ENCODE measurements around the gene EPHA10.
"Not testable (repeated sequence)": the region's sequence is repeated elsewhere in the genome, so short reads cannot be mapped to it uniquely, and the experiment has no call there.

EPHA10 gene

DNA sequence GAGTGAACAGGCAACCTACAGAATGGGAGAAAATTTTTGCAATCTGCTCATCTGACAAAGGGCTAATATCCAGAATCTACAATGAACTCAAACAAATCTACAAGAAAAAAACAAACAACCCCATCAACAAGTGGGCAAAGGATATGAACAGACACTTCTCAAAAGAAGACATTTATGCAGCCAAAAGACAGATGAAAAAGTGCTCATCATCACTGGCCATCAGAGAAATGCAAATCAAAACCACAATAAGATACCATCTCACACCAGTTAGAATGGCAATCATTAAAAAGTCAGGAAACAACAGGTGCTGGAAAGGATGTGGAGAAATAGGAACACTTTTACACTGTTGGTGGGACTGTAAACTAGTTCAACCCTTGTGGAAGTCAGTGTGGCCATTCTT is 6.5 kb upstream of the EPHA10 start:
- DNase-seq (ENCODE audit: low read depth) = not testable (repeated sequence)

DNA sequence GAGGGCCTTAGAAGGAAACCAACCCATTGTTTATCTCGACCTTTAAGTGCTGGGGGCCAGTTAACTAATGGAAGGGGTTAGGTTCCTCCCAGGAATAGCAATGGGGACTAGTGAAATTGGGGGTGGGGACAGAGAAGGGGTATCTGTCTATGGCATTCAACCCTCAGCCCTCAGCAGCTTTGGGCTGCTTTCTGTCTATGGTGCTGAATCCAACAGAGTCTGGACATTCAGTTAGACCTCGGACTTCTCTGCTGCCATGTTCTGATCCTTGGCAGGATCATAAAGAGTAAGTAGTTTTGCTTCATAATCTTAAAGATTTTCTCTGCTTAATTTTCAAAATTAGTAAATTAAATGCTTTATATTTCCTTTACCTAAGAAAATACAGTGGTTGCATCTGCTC is 2.6 kb upstream of the EPHA10 start:
- DNase-seq (ENCODE audit: low read depth) = no peak

DNA sequence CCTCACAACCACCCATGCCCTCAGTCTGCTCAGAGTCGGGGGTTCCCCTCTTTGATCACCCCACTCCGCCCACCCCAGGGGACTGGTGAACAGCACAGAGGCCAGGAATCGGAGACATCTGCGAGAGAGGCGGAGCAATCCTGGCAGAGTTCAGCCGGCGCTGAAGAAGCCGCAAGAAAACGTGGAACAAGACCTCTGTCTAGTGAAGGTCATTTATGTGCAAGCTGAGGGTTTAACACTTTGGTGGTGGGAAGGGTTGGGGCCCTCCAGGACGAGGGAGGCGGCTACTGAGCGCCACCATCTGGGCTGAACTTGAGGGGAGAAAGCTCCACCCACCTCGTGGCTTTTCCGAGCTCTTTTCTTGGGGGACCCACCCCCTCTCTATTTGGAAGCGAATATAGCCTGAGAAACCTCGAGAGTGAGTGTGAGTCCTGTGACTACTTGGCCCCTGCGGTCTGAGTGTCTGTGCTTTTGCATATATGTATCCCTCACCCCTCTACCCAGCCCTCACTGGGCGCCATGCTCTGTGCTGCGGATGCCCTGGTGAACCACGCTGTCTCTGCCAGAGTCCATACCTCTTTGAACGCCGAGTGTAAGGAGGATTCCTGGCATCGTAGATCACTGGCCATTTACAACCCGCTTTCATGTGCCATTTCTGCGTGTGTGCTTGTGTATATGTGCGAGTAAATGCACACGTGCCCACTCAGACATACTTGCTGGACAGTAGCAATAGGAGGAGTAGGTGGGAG is 1.2 kb upstream of the EPHA10 start:
- DNase-seq (ENCODE audit: low read depth) = peak; percentile 31

DNA sequence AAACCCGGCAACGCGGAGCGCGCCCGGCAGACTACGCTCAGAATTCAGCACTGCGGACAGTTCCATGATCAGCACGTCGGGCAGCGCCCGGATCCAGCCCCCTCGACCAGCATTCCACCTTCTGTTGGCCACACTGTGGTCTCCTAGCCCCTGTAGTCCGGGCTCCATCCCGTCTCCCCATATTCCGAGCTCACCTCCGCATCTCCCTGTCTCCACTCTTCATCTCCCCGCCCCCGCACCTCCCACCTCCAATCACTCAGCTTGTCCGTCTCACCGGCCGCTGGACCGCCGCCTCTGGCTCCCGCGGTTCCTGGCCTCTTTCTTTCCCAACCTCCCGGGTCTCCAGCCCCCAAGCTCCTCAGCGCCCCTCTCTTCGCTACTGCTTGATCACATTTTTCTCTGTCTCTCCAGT is 500 bp downstream of the EPHA10 start:
- DNase-seq (ENCODE audit: low read depth) = peak; percentile 43

DNA sequence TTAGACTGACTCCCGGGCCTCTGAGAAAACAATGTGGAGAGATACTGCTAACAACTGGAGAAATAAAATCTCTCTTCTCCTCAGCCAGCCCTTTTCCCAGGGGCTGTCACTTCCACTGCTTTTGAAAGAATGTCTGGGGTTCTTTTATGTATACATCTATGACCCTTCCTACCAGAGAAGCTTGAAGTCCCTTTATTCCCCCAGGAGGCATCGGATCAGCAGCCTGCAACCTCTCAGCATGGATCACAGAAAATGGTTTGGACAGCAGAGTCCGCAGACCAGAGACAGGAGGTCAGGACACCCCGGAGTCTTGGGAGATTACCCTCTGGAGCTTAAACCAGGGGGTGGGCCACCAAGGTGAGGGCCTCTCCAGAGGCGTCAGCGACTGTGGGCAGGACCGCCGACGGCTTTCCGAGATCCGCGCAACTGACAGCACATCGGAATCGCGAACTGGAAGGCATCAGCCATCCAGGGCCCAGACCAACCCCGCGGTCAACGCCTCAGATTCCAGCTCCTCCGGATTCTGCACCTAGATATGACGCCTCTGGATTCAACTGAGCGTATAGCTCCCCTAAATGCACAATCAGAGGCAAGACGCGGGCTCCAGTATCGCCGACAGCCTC is 1.0 kb downstream of the EPHA10 start:
- no peak for DNase-seq (ENCODE audit: low read depth)

DNA sequence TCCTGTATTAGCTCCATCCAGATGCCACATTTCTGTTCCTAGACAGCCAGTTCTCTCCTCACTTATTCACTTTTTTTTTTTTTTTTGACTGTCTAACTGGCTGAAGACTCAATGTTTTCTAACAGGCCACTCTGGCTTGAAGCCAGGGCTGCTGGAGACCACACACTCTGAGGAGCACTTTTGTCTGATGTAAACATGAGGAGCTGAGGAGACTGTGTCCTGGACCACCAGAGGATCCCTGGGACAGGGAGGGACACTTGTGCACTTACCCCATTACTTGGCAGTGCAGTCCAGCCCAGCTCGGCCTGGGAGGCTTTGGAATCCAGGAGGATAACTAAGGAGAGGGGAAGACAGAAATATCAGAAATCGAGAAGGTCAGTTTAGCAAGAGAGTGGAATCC is 2.4 kb downstream of the EPHA10 start:
- no peak for DNase-seq (ENCODE audit: low read depth)

DNA sequence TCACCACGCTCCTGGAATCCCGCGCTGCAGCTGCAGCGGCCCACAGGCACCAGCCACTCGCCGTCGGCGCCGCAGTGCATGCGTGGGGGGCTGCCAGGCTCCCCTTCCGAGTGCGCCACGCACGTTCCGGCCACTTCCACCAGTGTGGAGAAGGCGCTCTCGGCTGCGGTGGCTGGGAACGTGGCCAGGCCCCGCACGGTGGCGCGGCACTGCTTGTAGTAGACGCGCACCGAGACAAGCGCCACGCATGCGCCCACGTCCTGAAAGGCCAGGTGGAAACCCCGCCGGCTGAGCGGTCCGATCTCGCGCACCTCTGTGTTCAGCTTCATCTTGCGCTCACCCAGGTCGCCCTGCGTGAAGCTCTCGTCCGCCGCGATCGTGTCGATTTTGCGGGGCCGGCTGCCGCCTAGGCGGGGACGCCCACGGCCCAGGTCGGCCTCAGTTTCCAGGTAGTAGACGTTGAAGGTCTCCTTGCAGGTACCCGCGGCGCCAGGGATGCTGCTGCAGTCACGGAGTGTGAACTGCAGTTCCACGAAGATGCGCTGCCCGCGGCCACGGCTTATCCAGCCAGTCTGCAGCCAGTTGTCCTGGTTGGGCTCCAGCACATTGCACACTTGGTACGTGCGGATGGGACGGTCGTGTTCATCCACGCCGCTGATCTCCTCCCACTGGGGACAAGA is 3.4 kb downstream of the EPHA10 start:
- no peak for DNase-seq (ENCODE audit: low read depth)

DNA sequence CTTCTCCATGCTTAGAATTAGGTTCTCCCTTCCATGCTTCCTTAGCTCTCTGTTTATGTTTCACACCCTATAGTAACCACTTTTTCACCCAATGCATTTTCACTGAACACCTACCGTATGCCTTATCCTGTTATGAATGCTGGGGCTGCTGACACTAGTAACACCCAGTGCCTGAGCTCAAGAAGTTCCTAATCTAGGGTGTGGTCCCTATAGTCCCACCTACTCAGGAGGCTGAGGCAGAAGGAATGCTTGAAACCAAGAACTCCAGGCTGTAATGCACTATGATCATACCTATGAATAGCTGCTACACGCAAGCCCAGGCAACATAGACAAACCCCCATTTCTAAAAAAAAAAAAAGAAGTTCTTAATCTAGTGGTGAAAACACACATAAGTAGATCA is 5.5 kb downstream of the EPHA10 start:
- no peak for DNase-seq (ENCODE audit: low read depth)

DNA sequence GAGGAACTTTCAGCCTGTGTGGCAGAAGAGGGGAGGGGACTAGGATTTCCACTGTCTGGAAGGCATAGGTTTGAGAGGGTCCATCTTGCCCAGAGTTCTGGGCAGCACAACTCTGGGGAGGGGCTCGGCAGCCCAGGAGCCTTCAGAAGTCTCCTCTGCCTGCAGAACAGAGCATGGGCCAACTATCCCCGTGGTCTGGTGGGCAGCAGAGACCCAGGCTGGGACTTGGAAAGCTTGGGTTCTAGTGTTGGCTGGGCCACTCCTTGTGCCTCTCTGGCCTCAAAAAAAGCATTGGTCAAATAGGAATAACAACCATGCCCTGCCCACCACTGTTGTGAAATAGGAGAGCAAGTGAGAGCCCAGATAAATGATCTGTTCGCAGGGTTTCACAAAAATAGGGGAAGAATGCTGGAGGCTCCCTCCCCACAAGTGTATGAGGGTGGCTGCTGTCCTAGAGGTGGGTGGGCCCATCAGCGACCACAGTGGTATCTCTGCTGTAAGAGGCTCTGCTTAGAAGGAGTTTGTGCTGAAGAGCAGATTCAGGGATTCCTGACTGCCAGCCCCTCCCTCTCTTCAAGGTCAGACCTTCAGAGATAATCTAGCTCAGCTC is 8.9 kb downstream of the EPHA10 start:
- DNase-seq (ENCODE audit: low read depth) = no peak

DNA sequence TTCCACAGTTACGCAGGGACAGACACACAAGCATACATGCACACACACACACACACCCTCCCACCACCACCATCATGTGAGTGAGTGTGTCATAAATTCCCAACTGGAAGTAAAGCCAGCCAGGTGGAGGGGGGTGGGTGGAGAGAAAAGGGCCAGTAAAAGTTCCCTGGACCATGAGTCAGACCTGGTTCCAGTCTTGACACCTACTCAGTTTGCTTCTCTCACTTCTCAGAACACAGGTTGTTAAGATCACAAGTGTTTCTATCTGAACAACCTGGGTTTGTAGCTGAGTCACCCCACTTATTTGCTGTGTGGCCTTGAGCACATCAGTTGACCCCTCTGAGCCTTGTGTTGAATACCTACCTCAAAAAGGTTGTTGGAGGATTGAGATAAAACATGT is 9.6 kb downstream of the EPHA10 start:
- DNase-seq (ENCODE audit: low read depth) = peak; percentile 47

DNA sequence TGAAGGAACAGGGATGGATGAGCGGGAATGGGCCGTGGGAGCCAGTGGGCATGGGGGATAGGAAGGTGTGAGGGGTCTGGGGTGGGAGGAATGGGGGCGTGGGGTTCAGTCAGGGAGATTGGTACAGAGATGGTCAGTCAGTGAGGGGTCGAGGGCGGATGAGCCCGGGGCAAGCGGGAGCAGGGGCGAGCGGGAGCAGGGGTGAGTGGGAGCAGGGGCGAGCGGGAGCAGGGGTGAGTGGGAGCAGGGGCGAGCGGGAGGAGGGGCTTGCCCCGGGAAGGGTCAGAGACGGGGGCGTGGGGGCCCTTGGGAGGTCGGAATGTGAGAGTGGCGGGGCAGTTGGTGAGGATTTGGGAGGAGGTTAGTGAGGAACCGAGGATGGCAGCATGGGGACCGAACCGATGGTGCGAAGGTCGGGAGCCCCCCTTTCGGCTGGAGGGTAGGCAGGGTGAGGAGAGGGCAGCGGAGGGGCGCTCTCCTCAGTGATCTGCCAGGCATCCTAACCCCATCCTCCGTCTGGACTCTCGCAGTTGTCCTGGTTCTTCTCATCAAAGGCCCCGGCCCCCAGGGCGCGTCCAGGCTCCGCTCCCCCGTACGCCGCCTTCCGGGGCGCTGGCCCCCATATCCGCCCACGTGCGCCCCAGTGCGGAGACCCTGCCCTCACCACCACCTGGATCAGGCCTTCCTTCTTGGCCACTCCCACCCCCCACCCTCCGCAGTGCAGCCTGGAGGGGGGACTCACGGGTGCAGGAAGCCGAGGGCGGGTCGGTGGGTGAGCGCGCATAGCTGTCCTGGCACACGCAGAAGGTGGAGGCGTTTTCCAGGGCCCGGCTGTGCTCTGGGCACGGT is 11.2 kb downstream of the EPHA10 start:
- no peak for DNase-seq (ENCODE audit: low read depth)

DNA sequence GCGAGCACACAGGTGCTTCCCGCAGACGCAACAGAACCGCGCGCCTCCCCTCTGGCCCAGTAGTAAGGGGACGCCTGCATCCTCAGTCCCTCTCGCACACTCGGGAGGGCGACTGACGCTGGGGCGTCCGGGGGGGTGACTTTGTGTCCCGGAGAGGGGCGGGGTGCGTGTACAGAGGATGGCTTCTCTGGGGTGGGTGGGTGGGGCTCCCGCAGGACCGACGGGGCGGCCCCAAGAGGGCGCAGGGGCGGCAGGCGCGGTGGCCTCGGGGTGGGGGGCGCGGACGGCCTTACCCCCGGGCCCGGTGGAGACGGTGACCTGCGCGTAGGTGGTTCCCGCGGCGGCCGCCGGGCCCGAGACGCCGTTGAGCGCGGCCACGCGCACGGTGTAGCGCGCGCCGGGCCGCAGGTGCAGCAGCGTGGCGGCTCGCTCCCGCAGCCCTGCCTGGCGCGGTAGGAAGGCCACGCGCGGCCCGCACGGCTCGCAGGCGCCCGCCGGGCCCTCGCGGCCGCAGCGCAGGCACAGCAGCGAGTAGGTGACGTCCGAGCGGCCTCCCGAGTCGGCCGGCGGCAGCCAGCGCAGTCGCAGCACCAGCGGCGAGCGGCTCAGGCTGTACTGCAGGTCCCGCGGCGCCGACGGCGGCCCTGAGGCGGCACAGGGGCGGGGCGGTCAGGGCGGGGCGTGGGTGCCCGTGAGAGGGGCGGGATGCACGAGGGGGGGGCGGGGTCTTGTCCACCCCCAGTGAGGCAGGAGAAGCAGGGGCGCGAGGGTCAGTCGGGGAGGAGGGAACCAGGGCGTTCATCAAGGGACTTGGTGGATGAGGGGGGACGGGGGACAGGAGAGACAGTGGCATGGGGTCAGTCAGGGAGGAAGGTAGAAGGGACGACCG is 12.1 kb downstream of the EPHA10 start:
- DNase-seq (ENCODE audit: low read depth) = peak; percentile 49

DNA sequence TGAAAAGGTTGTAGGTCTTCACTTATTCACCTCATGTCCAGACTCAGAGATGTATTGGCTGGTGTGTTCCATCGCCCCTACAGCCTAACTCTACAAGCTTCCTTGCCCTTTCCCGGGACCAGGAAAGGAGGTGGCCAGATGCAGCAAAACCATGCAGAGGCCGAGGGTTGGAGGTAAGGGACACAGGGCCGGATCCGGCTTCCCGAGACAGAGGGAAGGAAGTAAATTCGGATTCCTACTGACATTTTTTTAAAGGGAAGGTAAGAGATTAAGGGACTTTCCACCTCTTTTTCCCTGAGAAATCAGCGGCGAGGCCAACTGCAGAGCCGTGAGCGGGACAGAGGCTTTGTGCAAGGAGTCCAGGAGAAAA is 12.7 kb downstream of the EPHA10 start:
- DNase-seq (ENCODE audit: low read depth) = no peak

DNA sequence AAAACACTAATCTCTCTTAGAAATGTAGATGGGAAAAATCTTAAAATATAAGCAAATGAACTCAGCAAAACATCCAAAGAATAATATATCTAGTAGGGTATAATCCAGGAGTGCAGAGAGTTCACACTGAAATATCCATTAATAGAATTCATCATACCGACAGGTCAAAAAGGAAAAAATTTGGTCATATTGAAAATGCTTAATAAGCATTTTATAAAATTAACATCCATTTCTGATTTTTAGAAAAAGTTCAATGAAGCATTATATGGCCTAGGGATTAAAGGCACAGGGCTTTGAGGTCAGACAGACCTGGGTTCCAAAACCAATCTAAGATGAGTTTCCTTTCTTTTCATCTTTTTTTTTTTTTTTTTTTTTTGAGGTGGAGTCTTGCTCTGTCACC is 16.4 kb downstream of the EPHA10 start:
- DNase-seq (ENCODE audit: low read depth) = no peak

DNA sequence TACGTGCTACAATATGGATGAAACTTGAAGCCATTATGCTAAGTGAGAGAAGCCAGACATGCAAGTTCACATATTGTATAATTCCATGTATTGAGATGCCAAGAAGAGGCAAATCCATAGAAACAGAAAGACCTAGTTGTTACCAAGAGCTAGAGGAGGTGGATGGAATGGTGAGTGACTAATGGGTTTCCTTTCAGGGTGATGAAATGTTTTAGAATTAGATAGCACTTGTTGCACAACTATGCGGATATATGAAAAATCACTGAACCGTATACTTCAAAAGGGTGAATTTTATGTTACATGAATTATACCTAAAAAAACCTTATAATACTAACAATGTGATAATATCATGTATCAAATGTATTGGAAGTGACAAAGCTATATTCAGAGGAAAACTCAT is 18.1 kb downstream of the EPHA10 start:
- DNase-seq (ENCODE audit: low read depth) = no peak

DNA sequence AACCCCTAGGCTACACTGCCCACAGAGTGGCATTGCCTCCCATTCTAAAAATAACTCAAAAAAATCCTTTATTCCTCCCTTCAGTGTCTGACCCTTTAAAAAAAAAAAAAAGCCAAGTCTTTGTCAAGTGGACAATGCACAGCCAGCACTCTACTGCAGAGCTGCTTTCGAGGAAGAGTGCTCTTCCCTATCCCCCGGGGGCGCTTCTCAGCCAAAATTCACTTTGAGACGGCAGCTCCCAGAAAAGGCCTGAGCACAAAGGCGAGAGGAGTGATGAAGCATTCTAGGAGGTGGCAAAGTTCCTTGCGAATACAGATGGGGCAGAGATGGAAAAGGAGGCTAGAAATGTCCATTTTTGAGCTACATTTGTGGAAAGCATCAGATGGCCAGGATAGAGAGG is 23.3 kb downstream of the EPHA10 start:
- DNase-seq (ENCODE audit: low read depth) = no peak

DNA sequence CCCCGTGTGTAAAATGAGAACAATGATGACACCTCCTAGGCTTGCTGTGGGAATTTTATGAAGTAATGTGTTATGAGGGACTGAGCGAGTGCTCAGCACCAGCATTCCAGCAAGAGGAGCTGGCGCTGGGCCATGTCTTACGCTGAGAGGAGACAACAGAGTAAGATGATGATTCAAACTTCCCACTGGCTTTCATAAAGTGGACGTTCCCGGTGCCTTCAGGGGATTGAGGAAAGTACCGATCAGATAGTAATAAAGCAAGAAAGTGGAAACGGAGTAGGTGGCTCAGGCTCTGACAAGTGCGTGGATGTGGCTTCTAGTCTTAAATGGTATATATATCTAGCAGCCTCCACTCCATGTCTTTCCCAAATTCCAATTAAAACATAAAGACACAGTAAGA is 23.8 kb downstream of the EPHA10 start:
- DNase-seq (ENCODE audit: low read depth) = no peak

DNA sequence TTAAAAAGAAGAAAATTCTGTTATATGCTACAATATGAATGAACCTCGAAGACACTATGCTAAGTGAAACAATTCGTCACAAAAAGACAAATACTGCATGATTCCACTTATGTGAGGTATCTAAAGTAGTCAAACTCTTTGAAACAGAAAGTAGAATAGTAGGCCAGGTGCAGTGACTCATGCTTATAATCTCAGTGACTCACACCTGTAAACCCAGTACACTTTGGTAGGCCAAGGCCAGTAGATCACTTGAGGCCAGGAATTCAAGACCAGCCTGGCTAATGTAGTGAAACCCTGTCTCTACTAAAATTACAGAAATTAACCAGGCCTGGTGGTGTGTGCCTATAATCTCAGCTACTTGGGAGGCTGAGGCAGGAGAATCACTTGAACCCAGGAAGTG is 25.7 kb downstream of the EPHA10 start:
- DNase-seq (ENCODE audit: low read depth) = no peak

DNA sequence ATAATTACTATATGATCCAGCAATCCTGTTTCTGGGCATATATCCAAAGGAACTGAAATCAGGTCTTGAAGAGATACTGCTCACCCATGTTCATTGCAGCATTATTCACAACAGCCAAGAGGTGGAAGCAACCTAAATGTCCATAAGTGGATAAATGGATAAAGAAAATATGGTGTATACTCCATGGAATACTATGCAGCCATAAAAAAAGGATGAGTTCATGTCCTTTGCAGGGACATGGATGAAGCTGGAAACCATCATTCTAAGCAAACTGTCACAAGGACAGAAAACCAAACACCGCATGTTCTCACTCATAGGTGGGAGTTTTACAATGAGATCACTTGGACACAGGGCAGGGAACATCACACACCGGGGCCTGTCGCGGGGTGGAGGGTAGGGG is 26.3 kb downstream of the EPHA10 start:
- not testable (repeated sequence) for DNase-seq (ENCODE audit: low read depth)

DNA sequence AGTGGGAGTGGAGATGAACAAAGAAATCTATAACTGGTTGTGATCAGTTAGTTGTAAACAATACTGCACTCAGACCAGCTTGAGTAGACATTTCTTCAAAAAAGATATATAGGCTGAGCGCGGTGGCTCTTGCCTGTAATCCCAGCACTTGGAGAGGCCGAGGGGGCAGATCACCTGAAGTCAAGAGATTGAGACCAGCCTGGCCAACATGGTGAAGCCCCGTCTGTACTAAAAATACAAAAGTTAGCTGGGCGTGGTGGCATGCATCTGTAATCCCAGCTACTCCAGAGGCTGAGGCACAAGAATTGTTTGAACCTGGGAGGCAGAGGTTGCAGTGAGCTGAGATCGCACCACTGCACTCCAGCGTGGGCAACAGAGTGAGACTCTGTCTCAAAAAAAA is 26.9 kb downstream of the EPHA10 start:
- DNase-seq (ENCODE audit: low read depth) = not testable (repeated sequence)

Measured in activated T-cell treated with anti-CD3 and anti-CD28 coated beads for 48 hours (primary cell).